ENCODE measurements around the gene NDUFV2.
"Not testable (repeated sequence)": the region's sequence is repeated elsewhere in the genome, so short reads cannot be mapped to it uniquely, and the experiment has no call there.

NDUFV2 gene

GRCh38 chr18:9088252-9088651, 14.2 kb upstream of the NDUFV2 start:
- no peaks in the 10 kb centered on the region for H3K27me3 ChIP-seq (ENCODE audit: control insufficient read depth in 2 of 2, insufficient read depth in 2 of 2, low read length in 2 of 2)
- H3K4me1 ChIP-seq (ENCODE audit: control insufficient read depth in 2 of 2, insufficient read depth in 2 of 2, low read length in 2 of 2), result peaks cover 2 to 3% of the 10 kb centered on the region in 2 donors
- no peak overlapping the region for H3K27ac ChIP-seq (ENCODE audit: low read depth in 2 of 2, low read length in 2 of 2)
- H3K9ac ChIP-seq (ENCODE audit: low read depth in 1 of 2, low read length in 2 of 2), result no peak overlapping the region
- H3K9me3 ChIP-seq (ENCODE audit: control insufficient read depth in 2 of 2, low read length in 2 of 2), result no peaks in the 10 kb centered on the region
- H3K36me3 ChIP-seq (ENCODE audit: control insufficient read depth in 2 of 2, insufficient read depth in 2 of 2, low read length in 2 of 2), result no peaks in the 10 kb centered on the region
- no peak overlapping the region for H3K4me3 ChIP-seq (ENCODE audit: low read length in 2 of 2)

GRCh38 chr18:9088727-9089126, 13.8 kb upstream of the NDUFV2 start:
- not testable (repeated sequence) for H3K36me3 ChIP-seq (ENCODE audit: control insufficient read depth in 2 of 2, insufficient read depth in 2 of 2, low read length in 2 of 2); H3K9ac ChIP-seq (ENCODE audit: low read depth in 1 of 2, low read length in 2 of 2); H3K27ac ChIP-seq (ENCODE audit: low read depth in 2 of 2, low read length in 2 of 2); H3K4me3 ChIP-seq (ENCODE audit: low read length in 2 of 2); H3K27me3 ChIP-seq (ENCODE audit: control insufficient read depth in 2 of 2, insufficient read depth in 2 of 2, low read length in 2 of 2); H3K4me1 ChIP-seq (ENCODE audit: control insufficient read depth in 2 of 2, insufficient read depth in 2 of 2, low read length in 2 of 2); H3K9me3 ChIP-seq (ENCODE audit: control insufficient read depth in 2 of 2, low read length in 2 of 2)

- Histone ChIP-seq H3K27ac (ENCODE audit: low read depth in 2 of 2, low read length in 2 of 2) (no peak overlapping the region), H3K27me3 (ENCODE audit: control insufficient read depth in 2 of 2, insufficient read depth in 2 of 2, low read length in 2 of 2) (no peaks in the 10 kb centered on the region), H3K4me3 (ENCODE audit: low read length in 2 of 2) (no peak overlapping the region), H3K4me1 (ENCODE audit: control insufficient read depth in 2 of 2, insufficient read depth in 2 of 2, low read length in 2 of 2) (peaks cover 9 to 12% of the 10 kb centered on the region in 2 donors), H3K9me3 (ENCODE audit: control insufficient read depth in 2 of 2, low read length in 2 of 2) (no peaks in the 10 kb centered on the region), H3K36me3 (ENCODE audit: control insufficient read depth in 2 of 2, insufficient read depth in 2 of 2, low read length in 2 of 2) (no peaks in the 10 kb centered on the region), H3K9ac (ENCODE audit: low read depth in 1 of 2, low read length in 2 of 2) (no peak overlapping the region)
Measured at GRCh38 chr18:9090578-9090977, 11.9 kb upstream of the NDUFV2 start.

- Histone ChIP-seq H3K27ac (ENCODE audit: low read depth in 2 of 2, low read length in 2 of 2) (no peak overlapping the region), H3K4me1 (ENCODE audit: control insufficient read depth in 2 of 2, insufficient read depth in 2 of 2, low read length in 2 of 2) (peaks cover 9 to 14% of the 10 kb centered on the region in 2 donors), H3K27me3 (ENCODE audit: control insufficient read depth in 2 of 2, insufficient read depth in 2 of 2, low read length in 2 of 2) (no peaks in the 10 kb centered on the region)
Measured at GRCh38 chr18:9091066-9091476, 11.4 kb upstream of the NDUFV2 start.

GRCh38 chr18:9092665-9093064, 9.8 kb upstream of the NDUFV2 start:
- peak overlapping the region in 1 of 2 donors; percentile 46 for H3K27ac ChIP-seq (ENCODE audit: low read depth in 2 of 2, low read length in 2 of 2)
- no peak overlapping the region for H3K9ac ChIP-seq (ENCODE audit: low read depth in 1 of 2, low read length in 2 of 2)
- H3K9me3 ChIP-seq (ENCODE audit: control insufficient read depth in 2 of 2, low read length in 2 of 2), result no peaks in the 10 kb centered on the region
- no peaks in the 10 kb centered on the region for H3K36me3 ChIP-seq (ENCODE audit: control insufficient read depth in 2 of 2, insufficient read depth in 2 of 2, low read length in 2 of 2)
- peaks cover 7 to 14% of the 10 kb centered on the region in 2 donors for H3K4me1 ChIP-seq (ENCODE audit: control insufficient read depth in 2 of 2, insufficient read depth in 2 of 2, low read length in 2 of 2)
- H3K4me3 ChIP-seq (ENCODE audit: low read length in 2 of 2), result no peak overlapping the region
- no peaks in the 10 kb centered on the region for H3K27me3 ChIP-seq (ENCODE audit: control insufficient read depth in 2 of 2, insufficient read depth in 2 of 2, low read length in 2 of 2)

More at GRCh38 chr18:9091066-9091476, 11.4 kb upstream of the NDUFV2 start:
- H3K9me3 ChIP-seq (ENCODE audit: control insufficient read depth in 2 of 2, low read length in 2 of 2), result no peaks in the 10 kb centered on the region
- no peaks in the 10 kb centered on the region for H3K36me3 ChIP-seq (ENCODE audit: control insufficient read depth in 2 of 2, insufficient read depth in 2 of 2, low read length in 2 of 2)
- H3K9ac ChIP-seq (ENCODE audit: low read depth in 1 of 2, low read length in 2 of 2), result no peak overlapping the region
- no peak overlapping the region for H3K4me3 ChIP-seq (ENCODE audit: low read length in 2 of 2)

GRCh38 chr18:9093109-9093508, 9.4 kb upstream of the NDUFV2 start:
- not testable (repeated sequence) for H3K4me3 ChIP-seq (ENCODE audit: low read length in 2 of 2); H3K27me3 ChIP-seq (ENCODE audit: control insufficient read depth in 2 of 2, insufficient read depth in 2 of 2, low read length in 2 of 2); H3K27ac ChIP-seq (ENCODE audit: low read depth in 2 of 2, low read length in 2 of 2); H3K36me3 ChIP-seq (ENCODE audit: control insufficient read depth in 2 of 2, insufficient read depth in 2 of 2, low read length in 2 of 2); H3K9me3 ChIP-seq (ENCODE audit: control insufficient read depth in 2 of 2, low read length in 2 of 2); H3K9ac ChIP-seq (ENCODE audit: low read depth in 1 of 2, low read length in 2 of 2)
- H3K4me1 ChIP-seq (ENCODE audit: control insufficient read depth in 2 of 2, insufficient read depth in 2 of 2, low read length in 2 of 2), result peaks cover 7 to 14% of the 10 kb centered on the region in 2 donors

GRCh38 chr18:9094307-9095226, 7.9 kb upstream of the NDUFV2 start:
- Histone ChIP-seq H3K27me3 (ENCODE audit: control insufficient read depth in 2 of 2, insufficient read depth in 2 of 2, low read length in 2 of 2) (no peaks in the 10 kb centered on the region), H3K9ac (ENCODE audit: low read depth in 1 of 2, low read length in 2 of 2) (no peak overlapping the region), H3K36me3 (ENCODE audit: control insufficient read depth in 2 of 2, insufficient read depth in 2 of 2, low read length in 2 of 2) (no peaks in the 10 kb centered on the region), H3K9me3 (ENCODE audit: control insufficient read depth in 2 of 2, low read length in 2 of 2) (no peaks in the 10 kb centered on the region), H3K27ac (ENCODE audit: low read depth in 2 of 2, low read length in 2 of 2) (peak overlapping the region; percentile 7 to 67), H3K4me1 (ENCODE audit: control insufficient read depth in 2 of 2, insufficient read depth in 2 of 2, low read length in 2 of 2) (peaks cover 7 to 14% of the 10 kb centered on the region in 2 donors), H3K4me3 (ENCODE audit: low read length in 2 of 2) (no peak overlapping the region)

- Histone ChIP-seq H3K27ac (ENCODE audit: low read depth in 2 of 2, low read length in 2 of 2) (peak overlapping the region; percentile 0 to 57), H3K27me3 (ENCODE audit: control insufficient read depth in 2 of 2, insufficient read depth in 2 of 2, low read length in 2 of 2) (no peaks in the 10 kb centered on the region), H3K4me1 (ENCODE audit: control insufficient read depth in 2 of 2, insufficient read depth in 2 of 2, low read length in 2 of 2) (peaks cover 7 to 14% of the 10 kb centered on the region in 2 donors), H3K9ac (ENCODE audit: low read depth in 1 of 2, low read length in 2 of 2) (no peak overlapping the region), H3K9me3 (ENCODE audit: control insufficient read depth in 2 of 2, low read length in 2 of 2) (no peaks in the 10 kb centered on the region), H3K4me3 (ENCODE audit: low read length in 2 of 2) (no peak overlapping the region), H3K36me3 (ENCODE audit: control insufficient read depth in 2 of 2, insufficient read depth in 2 of 2, low read length in 2 of 2) (no peaks in the 10 kb centered on the region)
Measured at GRCh38 chr18:9095297-9096006, 7.0 kb upstream of the NDUFV2 start.

- Histone ChIP-seq H3K9ac (ENCODE audit: low read depth in 1 of 2, low read length in 2 of 2) (no peak overlapping the region), H3K27me3 (ENCODE audit: control insufficient read depth in 2 of 2, insufficient read depth in 2 of 2, low read length in 2 of 2) (no peaks in the 10 kb centered on the region), H3K9me3 (ENCODE audit: control insufficient read depth in 2 of 2, low read length in 2 of 2) (no peaks in the 10 kb centered on the region), H3K4me3 (ENCODE audit: low read length in 2 of 2) (no peak overlapping the region), H3K4me1 (ENCODE audit: control insufficient read depth in 2 of 2, insufficient read depth in 2 of 2, low read length in 2 of 2) (peaks cover 7 to 14% of the 10 kb centered on the region in 2 donors), H3K36me3 (ENCODE audit: control insufficient read depth in 2 of 2, insufficient read depth in 2 of 2, low read length in 2 of 2) (no peaks in the 10 kb centered on the region), H3K27ac (ENCODE audit: low read depth in 2 of 2, low read length in 2 of 2) (no peak overlapping the region)
Measured at GRCh38 chr18:9096007-9096371, 6.5 kb upstream of the NDUFV2 start.

- Histone ChIP-seq H3K27me3 (ENCODE audit: control insufficient read depth in 2 of 2, insufficient read depth in 2 of 2, low read length in 2 of 2) (no peaks in the 10 kb centered on the region), H3K9me3 (ENCODE audit: control insufficient read depth in 2 of 2, low read length in 2 of 2) (no peaks in the 10 kb centered on the region), H3K4me1 (ENCODE audit: control insufficient read depth in 2 of 2, insufficient read depth in 2 of 2, low read length in 2 of 2) (peaks cover 7 to 14% of the 10 kb centered on the region in 2 donors), H3K27ac (ENCODE audit: low read depth in 2 of 2, low read length in 2 of 2) (no peak overlapping the region), H3K36me3 (ENCODE audit: control insufficient read depth in 2 of 2, insufficient read depth in 2 of 2, low read length in 2 of 2) (no peaks in the 10 kb centered on the region), H3K9ac (ENCODE audit: low read depth in 1 of 2, low read length in 2 of 2) (no peak overlapping the region), H3K4me3 (ENCODE audit: low read length in 2 of 2) (no peak overlapping the region)
Measured at GRCh38 chr18:9096685-9097084, 5.8 kb upstream of the NDUFV2 start.

All from mucosa of rectum (tissue), 2 donors.